Activated CD4-positive, alpha-beta T cell treated with anti-CD3 and anti-CD28 coated beads for 4 hours (primary cell): ENCODE measurements around the gene S100A7A.

ENCODE experiments used
- DNase-seq, 2 donors: peaks; one replicate each; pipeline ENCODE4 v3.0.0-alpha.2; 2020

The S100A7A gene

DNA sequence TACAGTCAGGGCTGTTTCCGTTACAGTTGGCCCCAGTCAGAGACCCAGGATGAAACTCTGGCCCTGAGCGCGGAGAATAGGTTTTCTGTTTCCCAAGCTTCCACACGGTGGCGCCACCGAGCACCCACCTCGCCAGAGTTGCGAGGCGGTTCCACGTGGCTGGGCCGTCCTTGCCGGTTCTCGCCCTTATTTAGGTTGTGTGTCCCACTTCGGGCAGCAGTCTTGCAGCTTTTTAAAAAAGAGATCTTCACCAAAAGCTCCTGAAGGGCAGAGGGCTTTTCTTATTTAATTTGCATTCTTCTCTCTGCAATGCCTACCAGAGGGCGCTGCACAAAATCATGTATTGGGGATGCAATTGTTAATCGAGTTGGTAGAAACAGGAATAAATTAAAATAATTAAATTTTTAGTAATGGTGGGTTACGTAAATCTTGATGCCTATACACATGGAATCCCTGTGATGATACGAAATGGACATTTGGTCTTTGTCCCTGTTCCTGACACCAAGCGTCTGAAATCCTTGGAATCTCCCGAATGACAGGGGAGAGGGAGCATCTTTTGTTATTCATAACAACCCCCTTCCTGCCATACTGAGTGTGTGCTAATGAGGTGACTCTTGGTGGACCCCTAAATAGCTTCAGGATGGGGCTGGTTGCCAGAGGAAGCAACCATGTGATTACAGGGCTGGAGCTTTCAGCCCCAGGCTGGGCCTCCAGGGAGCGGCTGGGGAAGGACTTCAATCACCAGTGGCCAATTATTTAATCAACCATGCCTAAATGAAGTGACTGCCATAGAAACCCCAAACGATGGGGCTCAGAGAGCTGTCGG lies 49.7 kb downstream of the S100A7A start:
- peak; percentile 47 to 65 for DNase-seq

- no peak for DNase-seq
Observed at GRCh38 chr1:153466908-153467307, 50.6 kb downstream of the S100A7A start.

- no peak for DNase-seq
Observed at GRCh38 chr1:153470707-153471106, 54.4 kb downstream of the S100A7A start.
